ENCODE results near the gene ARHGAP1.
"Not testable (repeated sequence)": the region's sequence is repeated elsewhere in the genome, so short reads cannot be mapped to it uniquely, and the experiment has no call there.

ARHGAP1 gene

DNA sequence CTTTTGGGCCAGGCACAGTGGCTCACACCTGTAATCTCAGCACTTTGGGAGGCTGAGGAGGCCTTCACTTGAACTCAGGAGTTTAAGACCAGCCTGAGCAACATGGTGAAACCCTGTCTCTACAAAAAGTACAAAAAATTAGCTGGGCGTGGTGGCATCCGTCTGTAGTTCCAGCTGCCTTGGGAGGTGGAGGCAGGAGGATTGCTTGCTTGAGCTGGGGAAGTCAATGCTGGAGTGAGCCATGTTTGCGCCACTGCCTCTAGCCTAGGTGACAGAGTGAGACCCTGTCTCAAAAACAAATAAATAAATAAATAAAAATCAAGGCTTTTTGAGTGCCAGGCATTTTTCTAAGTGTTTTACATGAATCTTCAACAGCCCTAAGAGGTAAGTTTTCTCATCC is 29.9 kb downstream of the ARHGAP1 start:
- not testable (repeated sequence) for DNase-seq

- no peak for DNase-seq
Observed at GRCh38 chr11:46669711-46670139, 30.7 kb downstream of the ARHGAP1 start.

GRCh38 chr11:46668480-46669085 is 31.8 kb downstream of the ARHGAP1 start:
- no peak for DNase-seq

GRCh38 chr11:46667043-46667481 is 33.4 kb downstream of the ARHGAP1 start:
- DNase-seq = no peak

DNA sequence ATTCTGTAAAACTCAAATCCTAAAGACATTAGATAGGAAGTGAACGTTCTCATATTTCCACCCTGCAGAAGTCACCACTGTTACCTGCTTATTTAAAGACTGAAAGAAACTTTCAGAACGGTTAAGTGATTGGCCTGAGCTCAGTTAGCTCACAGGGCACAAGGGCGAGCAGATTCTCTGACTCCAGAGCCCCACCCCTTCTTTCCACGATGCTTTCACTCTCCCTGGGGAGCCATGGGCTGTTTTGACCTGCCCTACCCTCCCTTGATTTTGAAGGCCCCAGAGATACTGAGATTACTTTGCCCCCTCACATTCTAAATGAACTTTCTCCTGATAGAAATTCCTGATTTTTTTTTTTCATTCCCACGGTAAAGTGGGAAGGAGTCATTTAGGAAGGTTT is 33.9 kb downstream of the ARHGAP1 start:
- DNase-seq = no peak

GRCh38 chr11:46665356-46665755 is 35.1 kb downstream of the ARHGAP1 start:
- DNase-seq = no peak

- DNase-seq = no peak
Observed at GRCh38 chr11:46664612-46665011, 35.8 kb downstream of the ARHGAP1 start.

- no peak for DNase-seq
Observed at GRCh38 chr11:46663277-46663940, 37.0 kb downstream of the ARHGAP1 start.

- no peak for DNase-seq
Observed at GRCh38 chr11:46662366-46662765, 38.1 kb downstream of the ARHGAP1 start.

DNA sequence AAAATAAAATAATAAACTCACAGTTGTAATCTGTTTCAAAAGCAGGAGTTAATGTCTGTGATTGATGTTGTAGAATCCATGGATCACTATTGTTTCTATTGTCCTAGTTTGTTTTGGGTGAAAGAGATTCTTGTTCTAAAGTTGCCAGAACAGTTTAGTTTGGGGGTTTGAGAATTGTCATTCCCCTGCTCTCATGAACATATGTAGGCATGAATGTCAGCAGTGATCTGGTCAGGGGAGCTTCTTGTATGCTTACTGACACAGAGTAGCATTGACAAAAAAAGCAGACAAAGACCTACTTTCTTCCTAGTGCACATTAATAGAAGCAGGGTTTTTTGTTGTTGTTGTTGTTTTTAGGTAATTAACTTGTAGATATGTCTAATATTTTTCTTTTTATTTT is 38.6 kb downstream of the ARHGAP1 start:
- no peak for DNase-seq

DNA sequence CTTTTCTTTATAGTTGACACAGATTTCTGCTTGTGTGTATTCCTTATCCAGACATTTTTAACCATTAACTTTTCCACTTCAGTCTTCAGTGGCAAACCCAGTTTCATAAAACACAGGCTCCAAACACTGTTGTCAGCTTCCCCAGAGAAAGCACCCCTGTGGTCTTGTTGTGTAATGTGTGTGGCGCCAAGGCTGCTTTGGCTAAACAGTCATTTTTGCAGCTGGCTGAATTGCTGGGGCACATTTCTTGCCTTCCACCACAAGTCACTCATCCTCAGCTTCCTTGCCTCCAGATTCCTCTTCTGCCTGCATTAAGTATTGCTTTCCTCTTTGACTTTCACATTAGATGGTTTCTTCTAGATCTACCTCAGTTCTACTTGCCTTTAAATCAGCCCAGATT is 40.5 kb downstream of the ARHGAP1 start:
- DNase-seq = no peak

DNA sequence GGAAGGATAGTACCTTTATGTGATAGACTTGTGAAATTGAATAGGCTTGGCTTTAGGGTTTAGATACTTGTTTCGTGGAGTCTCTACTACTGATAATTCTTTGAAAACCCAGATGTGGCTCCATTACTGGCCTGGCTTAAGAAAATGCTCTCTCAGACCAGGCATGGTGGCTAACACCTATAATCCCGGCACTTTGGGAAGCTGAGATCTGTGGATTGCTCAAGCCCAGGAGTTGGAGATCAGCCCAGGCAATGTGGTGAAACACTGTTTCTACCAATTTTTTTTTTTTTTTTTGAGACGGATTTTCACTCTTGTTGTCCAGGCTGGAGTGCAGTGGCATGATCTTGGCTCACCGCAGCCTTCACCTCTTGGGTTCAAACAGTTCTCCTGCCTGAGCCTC is 42.2 kb downstream of the ARHGAP1 start:
- no peak for DNase-seq

GRCh38 chr11:46657186-46657585 is 43.2 kb downstream of the ARHGAP1 start:
- DNase-seq = no peak

DNA sequence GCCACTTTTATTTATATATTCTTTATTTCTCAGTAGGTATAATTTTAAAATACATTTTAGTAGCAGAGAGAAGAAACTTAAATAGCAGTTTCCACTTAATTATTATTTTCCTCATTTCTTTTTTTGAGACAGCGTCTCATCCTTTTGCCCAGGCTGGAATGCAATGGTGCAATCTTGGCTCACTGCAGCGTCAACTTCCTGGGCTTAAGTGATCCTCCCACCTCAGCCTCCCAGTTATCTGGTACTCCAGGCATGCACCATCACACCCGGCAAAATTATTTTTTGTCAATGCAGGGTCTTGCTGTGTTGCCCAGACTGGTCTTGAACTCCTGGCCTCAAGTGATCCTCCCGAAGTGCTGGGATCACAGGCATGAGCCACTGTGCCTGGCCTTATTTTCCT is 44.8 kb downstream of the ARHGAP1 start:
- no peak for DNase-seq

- DNase-seq = no peak
Observed at GRCh38 chr11:46649180-46649738, 51.2 kb downstream of the ARHGAP1 start.

DNA sequence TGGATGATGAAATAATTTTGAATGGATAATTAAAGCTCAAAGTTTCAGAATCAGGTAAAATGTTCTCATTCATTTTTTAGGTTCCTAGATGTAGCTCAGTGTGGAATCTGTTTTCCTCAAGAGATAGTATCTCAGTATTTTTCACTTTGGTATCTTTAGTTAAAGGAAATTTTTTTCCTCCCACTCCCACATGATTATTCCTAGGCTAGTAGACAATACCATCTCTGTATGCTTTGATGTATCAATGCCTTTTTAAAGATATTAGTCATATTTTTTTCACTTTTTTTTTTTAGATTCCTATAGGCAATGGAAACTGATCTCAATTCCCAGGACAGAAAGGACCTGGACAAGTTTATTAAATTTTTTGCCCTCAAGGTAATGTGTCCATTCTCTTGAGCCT is 56.4 kb downstream of the ARHGAP1 start:
- no peak for DNase-seq

GRCh38 chr11:46643531-46643930 is 56.9 kb downstream of the ARHGAP1 start:
- DNase-seq = no peak

DNA sequence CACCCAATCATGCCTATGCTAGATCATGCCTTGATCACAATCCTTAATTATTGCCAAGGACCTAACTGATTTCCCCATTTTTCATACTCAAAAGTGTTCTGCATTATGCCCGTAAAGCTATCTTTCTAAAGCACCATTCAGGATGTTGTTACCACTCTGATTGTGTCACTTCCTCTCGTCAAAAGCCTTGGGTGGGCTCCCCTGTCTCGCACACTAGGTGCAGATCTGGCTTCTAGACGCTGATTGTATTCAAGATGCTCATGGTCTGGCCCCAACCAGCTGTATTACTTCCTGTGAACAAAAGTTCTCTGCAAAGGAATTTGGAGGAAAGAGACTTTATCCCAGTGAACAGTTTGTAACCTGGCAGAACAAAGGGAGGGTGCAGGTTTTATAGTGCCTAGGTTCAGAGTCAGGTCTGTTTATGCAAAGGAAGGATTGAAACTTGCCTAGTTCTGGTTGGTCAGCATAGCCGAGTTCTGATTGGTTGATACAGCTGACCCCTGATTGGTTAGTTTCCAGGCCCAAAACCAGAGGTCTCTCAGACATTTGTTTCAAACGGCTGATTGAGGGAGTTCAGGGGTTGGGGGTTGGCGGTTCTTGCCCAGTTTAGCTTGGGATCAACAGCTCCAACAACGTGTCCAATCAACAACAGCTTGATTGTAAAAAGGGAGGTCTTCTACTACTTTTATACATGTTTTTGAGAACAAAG is 57.6 kb downstream of the ARHGAP1 start:
- DNase-seq = no peak

GRCh38 chr11:46641639-46642038 is 58.8 kb downstream of the ARHGAP1 start:
- DNase-seq = no peak

DNA sequence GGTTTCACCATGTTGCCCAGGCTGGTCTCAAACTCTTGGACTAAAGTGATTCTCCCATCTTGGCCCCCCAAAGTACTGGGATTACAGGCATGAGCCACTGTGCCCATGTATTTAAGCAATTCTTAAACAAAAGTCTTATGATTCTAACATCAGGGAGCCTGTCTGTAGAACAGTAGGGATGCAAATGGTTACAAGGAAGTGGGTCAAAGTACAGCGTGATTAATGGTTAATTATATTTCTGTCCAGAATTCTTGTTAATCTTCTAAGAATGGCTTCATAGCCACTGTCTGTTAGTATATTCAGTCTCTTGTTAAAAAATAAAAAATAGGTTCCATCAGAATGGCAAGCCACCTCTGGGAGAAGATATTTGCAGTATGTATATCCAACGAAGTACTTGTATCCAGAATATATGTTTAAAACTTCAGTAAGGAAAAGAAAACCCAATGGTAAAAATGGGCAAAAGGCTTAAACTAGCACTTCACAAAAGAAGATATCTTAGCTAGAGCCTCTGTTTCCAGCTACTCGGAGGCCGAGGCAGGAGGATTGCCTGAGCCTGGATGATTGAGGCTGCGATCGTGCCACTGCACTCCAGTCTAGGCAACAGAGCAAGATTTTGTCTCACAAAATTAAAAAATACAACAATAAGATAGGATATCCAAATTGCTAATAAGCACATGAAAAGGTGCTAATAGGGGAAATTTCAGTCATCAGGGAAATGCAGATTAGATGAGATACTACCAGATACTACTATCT is 60.2 kb downstream of the ARHGAP1 start:
- DNase-seq = no peak

GRCh38 chr11:46639197-46639839 is 61.1 kb downstream of the ARHGAP1 start:
- DNase-seq = no peak

GRCh38 chr11:46637546-46637945 is 62.9 kb downstream of the ARHGAP1 start:
- no peak for DNase-seq
